WTC11 (cell line): Measurements from ENCODE around the gene BBS1. TPM values are rescaled to one million over a fixed set of nuclear protein-coding genes. Genes with fewer than 3 reads are reported as not detected.

Experiments
- ATAC-seq: fragments of 200-7000 bp; cut with Tn5 transposase; 2 replicates; pipeline ENCODE4 v1.10.0; 2021; ENCODE audit warnings: mild to moderate bottlenecking, moderate library complexity
- CTCF ChIA-PET: fragments of 300-600 bp; sonication (Branson Sonifier 250); formaldehyde crosslinking; loops from one replicate; lab custom pipeline; 2021; ENCODE audit warnings: antibody characterized with exemption; lab: Charles Lee
- POLR2A ChIA-PET: fragments of 350-600 bp; sonication (Branson Sonifier 250); formaldehyde crosslinking; loops from one replicate; lab custom pipeline; 2021; ENCODE audit warnings: antibody characterized with exemption; lab: Charles Lee
- DNase-seq: peaks from one replicate; pipeline ENCODE4 v3.0.0; 2021; ENCODE audit warnings: low spot score
- H3K27ac Mint-ChIP-seq: 2 replicates; pipeline ENCODE4 v1.8.0; 2021; ENCODE audit warnings: mixed read lengths
- H3K27me3 Mint-ChIP-seq: 2 replicates; pipeline ENCODE4 v1.8.0; 2021; ENCODE audit warnings: low read depth, mild to moderate bottlenecking, moderate library complexity, mixed read lengths
- H3K36me3 Mint-ChIP-seq: 2 replicates; pipeline ENCODE4 v1.8.0; 2021; ENCODE audit warnings: mixed read lengths
- H3K4me1 Mint-ChIP-seq: 2 replicates; pipeline ENCODE4 v1.8.0; 2022; ENCODE audit warnings: mixed read lengths
- H3K4me3 Mint-ChIP-seq: 2 replicates; pipeline ENCODE4 v1.8.0; 2021; ENCODE audit warnings: mild to moderate bottlenecking, moderate library complexity, mixed read lengths
- H3K9me3 Mint-ChIP-seq: 2 replicates; pipeline ENCODE4 v1.8.0; 2021; ENCODE audit warnings: mixed read lengths
- FOXJ3 ChIP-seq: sonication (generic); formaldehyde crosslinking; IDR thresholded peaks from 2 replicates; pipeline ENCODE4 v1.9.0; 2021; ENCODE audit warnings: missing genetic modification reagents, mild to moderate bottlenecking, borderline replicate concordance
- FOXK1 ChIP-seq: sonication (generic); formaldehyde crosslinking; IDR thresholded peaks from 2 replicates; pipeline ENCODE4 v1.8.0; 2022; ENCODE audit warnings: mild to moderate bottlenecking, moderate library complexity, missing genetic modification reagents
- JAZF1 ChIP-seq: fragments of 250-450 bp; sonication (Bioruptor Pico); IDR thresholded peaks from 2 replicates; pipeline ENCODE4 v1.9.0; 2021; ENCODE audit warnings: moderate library complexity, mild to moderate bottlenecking, inconsistent platforms
- NFE2L1 ChIP-seq: sonication (generic); formaldehyde crosslinking; IDR thresholded peaks from 2 replicates; pipeline ENCODE4 v1.8.1; 2023; ENCODE audit warnings: missing genetic modification reagents
- NR2C2 ChIP-seq: sonication (generic); formaldehyde crosslinking; IDR thresholded peaks from 2 replicates; pipeline ENCODE4 v1.8.0; 2022; ENCODE audit warnings: mild to moderate bottlenecking, missing genetic modification reagents
- RELA ChIP-seq: sonication (generic); formaldehyde crosslinking; IDR thresholded peaks from 2 replicates; pipeline ENCODE4 v1.8.1; 2022; ENCODE audit warnings: missing genetic modification reagents, mild to moderate bottlenecking, borderline replicate concordance
- SMAD3 ChIP-seq: sonication (generic); formaldehyde crosslinking; IDR thresholded peaks from 2 replicates; pipeline ENCODE4 v1.8.0; 2022; ENCODE audit warnings: missing genetic modification reagents, mild to moderate bottlenecking, borderline replicate concordance
- SP1 ChIP-seq: sonication (generic); formaldehyde crosslinking; conservative IDR thresholded peaks from 2 replicates; pipeline ENCODE4 v1.8.1; 2022; ENCODE audit warnings: missing genetic modification reagents
- TCF7 ChIP-seq: sonication (generic); formaldehyde crosslinking; IDR thresholded peaks from 2 replicates; pipeline ENCODE4 v1.8.0; 2022; ENCODE audit warnings: mild to moderate bottlenecking, low read depth, missing genetic modification reagents, moderate library complexity
- ZNF121 ChIP-seq: sonication (generic); formaldehyde crosslinking; IDR thresholded peaks from 2 replicates; pipeline ENCODE4 v1.8.0; 2023; ENCODE audit warnings: missing genetic modification reagents
- ZNF317 ChIP-seq: sonication (generic); formaldehyde crosslinking; IDR thresholded peaks from 2 replicates; pipeline ENCODE4 v1.8.1; 2023; ENCODE audit warnings: low read depth, mild to moderate bottlenecking, moderate library complexity, missing genetic modification reagents, borderline replicate concordance
- ZNF671 ChIP-seq: fragments of 250-450 bp; sonication (Bioruptor Pico); IDR thresholded peaks from 2 replicates; pipeline ENCODE4 v1.8.0; 2021; ENCODE audit warnings: mild to moderate bottlenecking
- total RNA-seq: library from RNA; stranded (reverse); gene quantifications from 3 replicates; pipeline ENCODE4 v1.2.3, GENCODE V29; 2021
- TF ChIP-seq, protein P1 (sequence below): sonication (generic); formaldehyde crosslinking; IDR thresholded peaks from 2 replicates; pipeline ENCODE4 v1.8.1; 2023; ENCODE audit warnings: mild to moderate bottlenecking, missing genetic modification reagents, moderate library complexity
- TF ChIP-seq, protein P2 (sequence below): fragments of 250-450 bp; sonication (Bioruptor Pico); IDR thresholded peaks from 2 replicates; pipeline ENCODE4 v1.9.0; 2021; ENCODE audit warnings: moderate library complexity, mild to moderate bottlenecking, inconsistent platforms, borderline replicate concordance
- TF ChIP-seq, protein P3 (sequence below): sonication (generic); formaldehyde crosslinking; IDR thresholded peaks from 2 replicates; pipeline ENCODE4 v1.8.0; 2023; ENCODE audit warnings: missing genetic modification reagents
- TF ChIP-seq, protein P4 (sequence below): sonication (generic); formaldehyde crosslinking; IDR thresholded peaks from 2 replicates; pipeline ENCODE4 v1.8.1; 2022; ENCODE audit warnings: missing genetic modification reagents, borderline replicate concordance
- TF ChIP-seq, protein P5 (sequence below): fragments of 250-450 bp; sonication (Bioruptor Pico); conservative IDR thresholded peaks from 2 replicates; pipeline ENCODE4 v1.9.0; 2021; ENCODE audit warnings: mild to moderate bottlenecking
- TF ChIP-seq, protein P6 (sequence below): fragments of 250-450 bp; sonication (Bioruptor Pico); IDR thresholded peaks from 2 replicates; pipeline ENCODE4 v1.8.0; 2021; ENCODE audit warnings: mild to moderate bottlenecking
- TF ChIP-seq, protein P7 (sequence below): fragments of 250-450 bp; sonication (Bioruptor Pico); IDR thresholded peaks from 2 replicates; pipeline ENCODE4 v1.9.0; 2021; ENCODE audit warnings: mild to moderate bottlenecking
- TF ChIP-seq, protein P8 (sequence below): sonication (generic); formaldehyde crosslinking; IDR thresholded peaks from 2 replicates; pipeline ENCODE4 v1.8.0; 2022; ENCODE audit warnings: mild to moderate bottlenecking, missing genetic modification reagents

The BBS1 gene
- total RNA-seq, 1 experiment from 2014 or later: 26.8 TPM

DNA sequence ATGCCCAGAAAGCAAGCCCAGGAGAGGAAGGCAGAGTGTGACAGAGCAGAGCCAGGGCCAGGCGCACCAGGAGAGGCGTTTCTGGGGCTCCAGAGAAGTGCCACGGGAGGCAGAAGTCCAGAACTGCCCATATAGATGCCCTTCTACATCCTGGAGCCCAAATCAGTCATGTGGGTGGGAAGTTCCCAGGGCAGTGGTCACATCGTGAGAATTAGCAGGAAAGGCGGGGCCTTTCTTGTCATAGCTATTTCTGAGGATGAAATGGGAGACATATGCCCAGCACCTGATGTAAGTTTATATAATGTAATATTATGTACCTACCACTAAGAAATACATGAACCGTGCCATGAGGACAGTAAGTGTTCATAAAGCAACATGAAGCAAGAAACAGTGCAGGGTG is 22.3 kb downstream of the BBS1 start (continued):
- TF ChIP-seq ZNF317 (CRISPR knock-in tag) (no peak), ZNF671 (no peak)

DNA sequence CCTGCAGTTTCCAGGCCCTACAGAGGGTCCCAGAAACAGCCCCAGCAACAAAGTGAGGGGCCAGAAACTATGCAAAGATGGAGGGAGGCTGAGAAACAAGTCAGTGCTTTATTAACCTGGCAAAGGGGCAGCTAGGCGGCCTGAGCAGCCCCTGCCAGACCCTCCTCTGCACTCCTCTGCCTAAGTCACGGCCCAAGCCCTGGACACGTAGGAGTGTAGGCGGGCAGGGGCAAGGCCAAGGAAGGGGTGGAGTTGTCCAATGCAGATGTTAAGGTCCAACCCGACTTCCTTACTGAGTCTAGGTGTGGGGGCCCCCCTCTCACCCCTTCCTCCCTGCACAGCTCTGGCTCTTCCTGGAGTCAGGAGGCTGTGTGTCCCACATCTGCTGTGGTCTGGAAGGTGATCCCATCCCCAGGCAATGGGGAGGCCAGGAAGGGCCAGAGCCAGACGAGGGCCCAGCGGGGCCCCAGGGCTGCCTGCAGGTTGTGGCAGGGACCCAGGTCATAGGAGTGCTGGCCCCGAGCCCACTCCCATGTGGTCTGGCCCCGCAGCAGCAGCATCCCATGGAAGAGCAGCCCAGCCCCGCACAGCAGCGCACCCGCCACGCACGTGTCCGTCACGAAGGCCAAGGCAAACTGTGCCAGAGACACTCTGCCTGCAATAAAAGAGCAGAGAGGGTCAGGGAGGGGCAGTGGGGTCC is 28.9 kb downstream of the BBS1 start:
- H3K4me3 Mint-ChIP-seq: no peak overlapping the region
- H3K4me1 Mint-ChIP-seq: peaks cover 15% of the 10 kb centered on the region
- H3K27me3 Mint-ChIP-seq: no peaks in the 10 kb centered on the region
- TF ChIP-seq, protein P1, sequence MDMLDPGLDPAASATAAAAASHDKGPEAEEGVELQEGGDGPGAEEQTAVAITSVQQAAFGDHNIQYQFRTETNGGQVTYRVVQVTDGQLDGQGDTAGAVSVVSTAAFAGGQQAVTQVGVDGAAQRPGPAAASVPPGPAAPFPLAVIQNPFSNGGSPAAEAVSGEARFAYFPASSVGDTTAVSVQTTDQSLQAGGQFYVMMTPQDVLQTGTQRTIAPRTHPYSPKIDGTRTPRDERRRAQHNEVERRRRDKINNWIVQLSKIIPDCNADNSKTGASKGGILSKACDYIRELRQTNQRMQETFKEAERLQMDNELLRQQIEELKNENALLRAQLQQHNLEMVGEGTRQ (CRISPR knock-in tag): no peak
- TF ChIP-seq RELA (CRISPR knock-in tag) (0 out of 2 replicates have a peak, but pooled peaks have one; percentile 64), ZNF121 (CRISPR knock-in tag) (no peak), SMAD3 (CRISPR knock-in tag) (no peak), NFE2L1 (CRISPR knock-in tag) (no peak)
- TF ChIP-seq, protein P2, sequence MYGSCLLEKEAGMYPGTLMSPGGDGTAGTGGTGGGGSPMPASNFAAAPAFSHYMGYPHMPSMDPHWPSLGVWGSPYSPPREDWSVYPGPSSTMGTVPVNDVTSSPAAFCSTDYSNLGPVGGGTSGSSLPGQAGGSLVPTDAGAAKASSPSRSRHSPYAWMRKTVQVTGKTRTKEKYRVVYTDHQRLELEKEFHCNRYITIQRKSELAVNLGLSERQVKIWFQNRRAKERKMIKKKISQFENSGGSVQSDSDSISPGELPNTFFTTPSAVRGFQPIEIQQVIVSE (CRISPR knock-in tag): no peak
- TF ChIP-seq, all 79 proteins: peak for 1
- H3K36me3 Mint-ChIP-seq: peaks cover 12% of the 10 kb centered on the region
- H3K9me3 Mint-ChIP-seq: no peaks in the 10 kb centered on the region
- 0 out of 2 replicates have a peak overlapping the region, but pooled peaks have one; percentile 33 for H3K27ac Mint-ChIP-seq
- ChIA-PET CTCF (interaction anchor here (0.6 to 1.0 kb wide), 2 partner anchors 32 to 139 kb away, joined by 3 to 4 read pairs; partner anchors contain the start of gene RBM4B), POLR2A (interaction anchor here (0.5 kb wide), 1 partner anchor 27 kb away, joined by 3 read pairs; no protein-coding TSS in a partner anchor)
- ATAC-seq (no peak), DNase-seq (no peak)

DNA sequence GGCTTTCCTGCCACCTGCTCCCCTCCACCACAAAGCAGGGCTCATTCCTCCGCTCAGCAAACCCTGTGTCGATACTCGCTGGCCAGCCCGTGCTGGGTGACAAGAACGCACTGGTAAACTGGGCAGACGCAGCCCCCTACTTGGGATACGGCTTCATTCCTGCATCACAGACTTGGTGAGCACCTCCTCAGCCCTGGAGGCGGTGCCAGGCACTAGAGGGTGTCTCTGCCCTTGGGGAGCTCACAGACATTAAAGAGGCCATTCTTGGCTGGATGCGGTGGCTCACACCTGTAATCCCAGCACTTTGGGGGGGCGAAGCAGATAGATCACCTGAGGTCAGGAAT is 29.4 kb downstream of the BBS1 start:
- Mint-ChIP-seq H3K27me3 (no peaks in the 10 kb centered on the region), H3K4me3 (no peak overlapping the region), H3K36me3 (peaks cover 12% of the 10 kb centered on the region), H3K27ac (no peak overlapping the region), H3K4me1 (peaks cover 16% of the 10 kb centered on the region), H3K9me3 (no peaks in the 10 kb centered on the region)
- ATAC-seq: peak; percentile 20
- ChIA-PET POLR2A (no interaction called here), CTCF (interaction anchor here (0.6 to 1.0 kb wide), 2 partner anchors 31 to 138 kb away, joined by 3 to 4 read pairs; partner anchors contain the start of gene RBM4B)
- DNase-seq: no peak
- TF ChIP-seq JAZF1 (CRISPR knock-in tag) (no peak), TCF7 (no peak), FOXK1 (CRISPR knock-in tag) (no peak), SP1 (no peak), NR2C2 (CRISPR knock-in tag) (no peak), FOXJ3 (CRISPR knock-in tag) (no peak), ZNF317 (CRISPR knock-in tag) (no peak)
- TF ChIP-seq, protein P3, sequence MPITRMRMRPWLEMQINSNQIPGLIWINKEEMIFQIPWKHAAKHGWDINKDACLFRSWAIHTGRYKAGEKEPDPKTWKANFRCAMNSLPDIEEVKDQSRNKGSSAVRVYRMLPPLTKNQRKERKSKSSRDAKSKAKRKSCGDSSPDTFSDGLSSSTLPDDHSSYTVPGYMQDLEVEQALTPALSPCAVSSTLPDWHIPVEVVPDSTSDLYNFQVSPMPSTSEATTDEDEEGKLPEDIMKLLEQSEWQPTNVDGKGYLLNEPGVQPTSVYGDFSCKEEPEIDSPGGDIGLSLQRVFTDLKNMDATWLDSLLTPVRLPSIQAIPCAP (CRISPR knock-in tag): no peak
- TF ChIP-seq, protein P4, sequence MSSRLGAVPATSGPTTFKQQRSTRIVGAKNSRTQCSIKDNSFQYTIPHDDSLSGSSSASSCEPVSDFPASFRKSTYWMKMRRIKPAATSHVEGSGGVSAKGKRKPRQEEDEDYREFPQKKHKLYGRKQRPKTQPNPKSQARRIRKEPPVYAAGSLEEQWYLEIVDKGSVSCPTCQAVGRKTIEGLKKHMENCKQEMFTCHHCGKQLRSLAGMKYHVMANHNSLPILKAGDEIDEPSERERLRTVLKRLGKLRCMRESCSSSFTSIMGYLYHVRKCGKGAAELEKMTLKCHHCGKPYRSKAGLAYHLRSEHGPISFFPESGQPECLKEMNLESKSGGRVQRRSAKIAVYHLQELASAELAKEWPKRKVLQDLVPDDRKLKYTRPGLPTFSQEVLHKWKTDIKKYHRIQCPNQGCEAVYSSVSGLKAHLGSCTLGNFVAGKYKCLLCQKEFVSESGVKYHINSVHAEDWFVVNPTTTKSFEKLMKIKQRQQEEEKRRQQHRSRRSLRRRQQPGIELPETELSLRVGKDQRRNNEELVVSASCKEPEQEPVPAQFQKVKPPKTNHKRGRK: no peak
- TF ChIP-seq, protein P2 (CRISPR knock-in tag): no peak
- TF ChIP-seq, protein P5, sequence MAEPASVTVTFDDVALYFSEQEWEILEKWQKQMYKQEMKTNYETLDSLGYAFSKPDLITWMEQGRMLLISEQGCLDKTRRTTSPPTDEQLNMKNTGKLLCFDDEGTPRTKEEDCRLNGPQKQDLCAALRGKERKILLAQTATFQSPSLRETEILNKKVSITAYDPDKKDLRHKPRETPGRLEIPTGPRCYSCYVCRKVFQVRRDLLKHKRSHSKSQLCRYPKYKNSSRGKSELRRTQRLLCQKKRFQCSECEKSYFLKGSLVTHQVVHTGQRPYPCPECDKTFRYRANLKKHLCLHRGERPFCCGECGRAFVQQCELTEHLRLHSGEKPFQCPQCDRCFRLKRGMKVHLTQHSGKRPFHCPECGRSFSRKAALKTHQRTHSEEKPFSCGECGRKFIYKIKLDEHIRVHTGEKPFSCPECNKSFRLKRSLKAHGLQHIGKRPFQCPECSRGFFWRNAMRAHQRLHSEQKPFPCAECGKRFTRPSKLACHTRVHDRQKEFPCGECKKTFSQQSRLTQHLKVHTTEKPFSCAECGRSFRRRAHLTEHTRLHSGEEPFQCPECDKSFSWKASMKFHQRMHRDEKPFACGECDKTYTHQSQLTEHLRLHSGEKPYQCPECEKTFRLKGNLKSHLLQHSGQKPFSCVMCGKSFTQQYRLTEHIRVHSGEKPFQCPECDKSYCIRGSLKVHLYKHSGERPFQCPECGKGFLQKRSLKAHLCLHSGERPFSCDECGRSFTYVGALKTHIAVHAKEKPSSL: no peak
- TF ChIP-seq, protein P6, sequence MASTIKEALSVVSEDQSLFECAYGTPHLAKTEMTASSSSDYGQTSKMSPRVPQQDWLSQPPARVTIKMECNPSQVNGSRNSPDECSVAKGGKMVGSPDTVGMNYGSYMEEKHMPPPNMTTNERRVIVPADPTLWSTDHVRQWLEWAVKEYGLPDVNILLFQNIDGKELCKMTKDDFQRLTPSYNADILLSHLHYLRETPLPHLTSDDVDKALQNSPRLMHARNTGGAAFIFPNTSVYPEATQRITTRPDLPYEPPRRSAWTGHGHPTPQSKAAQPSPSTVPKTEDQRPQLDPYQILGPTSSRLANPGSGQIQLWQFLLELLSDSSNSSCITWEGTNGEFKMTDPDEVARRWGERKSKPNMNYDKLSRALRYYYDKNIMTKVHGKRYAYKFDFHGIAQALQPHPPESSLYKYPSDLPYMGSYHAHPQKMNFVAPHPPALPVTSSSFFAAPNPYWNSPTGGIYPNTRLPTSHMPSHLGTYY (CRISPR knock-in tag): no peak
- TF ChIP-seq, protein P7, sequence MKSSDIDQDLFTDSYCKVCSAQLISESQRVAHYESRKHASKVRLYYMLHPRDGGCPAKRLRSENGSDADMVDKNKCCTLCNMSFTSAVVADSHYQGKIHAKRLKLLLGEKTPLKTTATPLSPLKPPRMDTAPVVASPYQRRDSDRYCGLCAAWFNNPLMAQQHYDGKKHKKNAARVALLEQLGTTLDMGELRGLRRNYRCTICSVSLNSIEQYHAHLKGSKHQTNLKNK: no peak
- TF ChIP-seq, protein P8, sequence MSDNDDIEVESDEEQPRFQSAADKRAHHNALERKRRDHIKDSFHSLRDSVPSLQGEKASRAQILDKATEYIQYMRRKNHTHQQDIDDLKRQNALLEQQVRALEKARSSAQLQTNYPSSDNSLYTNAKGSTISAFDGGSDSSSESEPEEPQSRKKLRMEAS (CRISPR knock-in tag): no peak
